HCT116 (cell line): Measurements from ENCODE around the gene CACNG5. TPM values are rescaled to one million over a fixed set of nuclear protein-coding genes. Genes with fewer than 3 reads are reported as not detected.

ENCODE experiments used
- ATAC-seq: fragments of 200-7000 bp; cut with Tn5 transposase; 2 replicates; pipeline ENCODE4 v1.9.1; 2020; ENCODE audit warnings: mild to moderate bottlenecking, moderate library complexity
- BruUV-seq: library from RNA; stranded (reverse); fragments of 400-500 nt; replicated peaks from 2 replicates; lab custom pipeline; 2021; lab: Mats Ljungman, UMichigan
- CTCF ChIA-PET: fragments of 300-600 bp; sonication (Branson Sonifier 250); formaldehyde crosslinking; loops from one replicate; lab custom pipeline; 2021; ENCODE audit warnings: antibody characterized with exemption; lab: Charles Lee
- POLR2A ChIA-PET: fragments of 300-600, 350-600 bp; sonication (Branson Sonifier 250); formaldehyde crosslinking; loops from one replicate; lab custom pipeline; 2021; ENCODE audit warnings: antibody characterized with exemption; lab: Charles Lee
- RAD21 ChIA-PET, 2 experiments: fragments of 300-600 bp; sonication (Branson Sonifier 250); formaldehyde crosslinking; loops; one replicate each; lab custom pipeline; 2023; ENCODE audit warnings: low total read pairs in 2 of 2; ENCODE audit not compliant: uncharacterized antibody in 2 of 2, unreplicated experiment in 2 of 2, low non-redundant PET in 1 of 2; lab: Charles Lee
- DNase-seq: peaks from one replicate; pipeline ENCODE4 v3.0.0-alpha.2; 2010; ENCODE audit warnings: low read depth, low spot score
- H2AFZ ChIP-seq: fragments of 200-600 bp; shearing (Covaris generic), sonication (generic); 2 replicates; pipeline ENCODE4 v1.6.1; 2017; ENCODE audit warnings: low read depth, mixed run types, mixed read lengths, antibody characterized with exemption, low read length; ENCODE audit not compliant: poor library complexity, severe bottlenecking
- H3K27ac ChIP-seq: 2 replicates; pipeline ENCODE4 v1.5.1; 2012; ENCODE audit warnings: low read depth, low read length
- H3K27me3 ChIP-seq: fragments of 200-600 bp; sonication (generic); 2 replicates; pipeline ENCODE4 v1.6.1; 2016; ENCODE audit warnings: mixed run types, low read length, mixed read lengths; ENCODE audit not compliant: insufficient read depth
- H3K36me3 ChIP-seq, 2 experiments: fragments of 200-500 bp in 1 of 2; fragments of 200-600 bp in 1 of 2; sonication (Bioruptor generic) in 1 of 2; sonication (generic) in 1 of 2; 2 replicates each; pipeline versions ENCODE4 v1.5.1 to v1.6.1; 2014 to 2016; ENCODE audit warnings: low read length in 2 of 2, inconsistent platforms in 1 of 2, mixed read lengths in 1 of 2, mixed run types in 1 of 2; ENCODE audit not compliant: insufficient read depth in 2 of 2, control insufficient read depth in 1 of 2
- H3K4me1 ChIP-seq, 2 experiments: fragments of 200-600 bp in 1 of 2; sonication (generic) in 1 of 2; 2 replicates each; pipeline versions ENCODE4 v1.5.1 to v1.6.1; 2012 to 2017; ENCODE audit warnings: low read length in 2 of 2, inconsistent platforms in 1 of 2, mild to moderate bottlenecking in 1 of 2, mixed read lengths in 1 of 2, mixed run types in 1 of 2, moderate library complexity in 1 of 2; ENCODE audit not compliant: insufficient read depth in 2 of 2, control insufficient read depth in 1 of 2
- H3K4me2 ChIP-seq: fragments of 200-600 bp; sonication (generic); 2 replicates; pipeline ENCODE4 v1.6.1; 2017; ENCODE audit warnings: mixed run types, low read length, mixed read lengths
- H3K4me3 ChIP-seq, 2 experiments: fragments of 200-600 bp in 1 of 2; sonication (generic) in 1 of 2; replicated peaks in 1 of 2; 2 replicates each; pipeline ENCODE4 v1.5.1; 2011 to 2016; ENCODE audit warnings: low read length in 2 of 2, control low read depth in 1 of 2, low read depth in 1 of 2, mild to moderate bottlenecking in 1 of 2, mixed read lengths in 1 of 2, mixed run types in 1 of 2
- H3K79me2 ChIP-seq: fragments of 200-600 bp; sonication (generic); 2 replicates; pipeline ENCODE4 v1.6.1; 2017; ENCODE audit warnings: mild to moderate bottlenecking, mixed run types, low read length, moderate library complexity, mixed read lengths; ENCODE audit not compliant: insufficient read depth
- H3K9ac ChIP-seq: fragments of 200-600 bp; sonication (generic); 2 replicates; pipeline ENCODE4 v1.6.1; 2016; ENCODE audit warnings: low read length, mixed read lengths
- H3K9me2 ChIP-seq: fragments of 200-600 bp; sonication (generic), shearing (Covaris generic); 2 replicates; pipeline ENCODE4 v1.6.1; 2017; ENCODE audit warnings: mixed run types, mild to moderate bottlenecking, moderate library complexity; ENCODE audit not compliant: insufficient read depth
- H3K9me3 ChIP-seq, 2 experiments: fragments of 200-500 bp in 1 of 2; fragments of 200-600 bp in 1 of 2; sonication (Bioruptor generic) in 1 of 2; sonication (generic) in 1 of 2; 2 replicates each; pipeline ENCODE4 v1.6.1; 2014 to 2017; ENCODE audit warnings: low read length in 2 of 2, mixed read lengths in 2 of 2, inconsistent platforms in 1 of 2, low read depth in 1 of 2, mild to moderate bottlenecking in 1 of 2, mixed run types in 1 of 2, moderate library complexity in 1 of 2; ENCODE audit not compliant: control insufficient read depth in 1 of 2, insufficient read depth in 1 of 2
- H4K20me1 ChIP-seq: fragments of 200-600 bp; sonication (generic), shearing (Covaris generic); 2 replicates; pipeline ENCODE4 v1.6.1; 2017; ENCODE audit warnings: mixed run types, mild to moderate bottlenecking, moderate library complexity; ENCODE audit not compliant: insufficient read depth
- CEBPB ChIP-seq: IDR thresholded peaks from 2 replicates; pipeline ENCODE4 v1.6.1; 2012; ENCODE audit warnings: low read depth
- EGR1 ChIP-seq: IDR thresholded peaks from 2 replicates; pipeline ENCODE4 v1.6.1; 2012; ENCODE audit warnings: low read depth
- ELF1 ChIP-seq: IDR thresholded peaks from 2 replicates; pipeline ENCODE4 v1.6.1; 2012; ENCODE audit warnings: low read depth, borderline replicate concordance
- EZH2phosphoT487 ChIP-seq: fragments of 200-600 bp; IDR thresholded peaks from 2 replicates; pipeline ENCODE4 v1.6.1; 2018; ENCODE audit warnings: antibody characterized with exemption, borderline replicate concordance
- POLR2AphosphoS5 ChIP-seq: IDR thresholded peaks from 2 replicates; pipeline ENCODE4 v1.6.1; 2011; ENCODE audit warnings: mild to moderate bottlenecking, low read depth, low read length, moderate library complexity
- REST ChIP-seq: IDR thresholded peaks from 2 replicates; pipeline ENCODE4 v1.6.1; 2012; ENCODE audit warnings: low read depth
- SIN3A ChIP-seq: IDR thresholded peaks from 2 replicates; pipeline ENCODE4 v1.6.1; 2012; ENCODE audit warnings: low read depth
- SP1 ChIP-seq: IDR thresholded peaks from 2 replicates; pipeline ENCODE4 v1.6.1; 2012; ENCODE audit warnings: low read depth
- SRF ChIP-seq: IDR thresholded peaks from 2 replicates; pipeline ENCODE4 v1.6.1; 2012; ENCODE audit warnings: low read depth
- TCF7L2 ChIP-seq: IDR thresholded peaks from 2 replicates; pipeline ENCODE4 v1.7.0; 2011; ENCODE audit warnings: borderline replicate concordance, inconsistent platforms; ENCODE audit not compliant: insufficient read depth, insufficient read length; ENCODE audit errors: extremely low read depth
- YY1 ChIP-seq: IDR thresholded peaks from 2 replicates; pipeline ENCODE4 v1.6.1; 2011; ENCODE audit warnings: low read length, low read depth, moderate library complexity, mild to moderate bottlenecking; ENCODE audit not compliant: insufficient replicate concordance; ENCODE audit errors: extremely low read depth
- ZFX ChIP-seq: fragments of 450-650 bp; IDR thresholded peaks from 2 replicates; pipeline ENCODE4 v1.6.1; 2017
- ZNF274 ChIP-seq: fragments of 200-500 bp; sonication (Bioruptor generic); IDR thresholded peaks from 2 replicates; pipeline ENCODE4 v1.6.1; 2014; ENCODE audit warnings: mild to moderate bottlenecking, low read depth, low read length, inconsistent platforms
- intact Hi-C: fragments of 100-400 bp; cut with micrococcal nuclease; formaldehyde crosslinking; loops from 2 replicates; pipeline ENCODE4 v1.10.0; 2022
- total RNA-seq: library from RNA; stranded (reverse); gene quantifications from one replicate; pipeline ENCODE4 v1.2.1, GENCODE V29; 2021; ENCODE audit not compliant: unreplicated experiment
- TF ChIP-seq, protein P1 (sequence below), 3 experiments: fragments of 200-600 bp in 1 of 3; sonication (generic) in 1 of 3; IDR thresholded peaks in 2 of 3; conservative IDR thresholded peaks in 1 of 3; 2 replicates each; pipeline ENCODE4 v1.5.1; 2012 to 2017; ENCODE audit warnings: low read depth in 2 of 3, low read length in 2 of 3, antibody characterized with exemption in 1 of 3, borderline replicate concordance in 1 of 3, control low read depth in 1 of 3, mild to moderate bottlenecking in 1 of 3, mixed read lengths in 1 of 3, mixed run types in 1 of 3, moderate library complexity in 1 of 3; ENCODE audit not compliant: insufficient read depth in 1 of 3

The CACNG5 gene
- total RNA-seq, 1 experiment from 2014 or later = not detected

DNA sequence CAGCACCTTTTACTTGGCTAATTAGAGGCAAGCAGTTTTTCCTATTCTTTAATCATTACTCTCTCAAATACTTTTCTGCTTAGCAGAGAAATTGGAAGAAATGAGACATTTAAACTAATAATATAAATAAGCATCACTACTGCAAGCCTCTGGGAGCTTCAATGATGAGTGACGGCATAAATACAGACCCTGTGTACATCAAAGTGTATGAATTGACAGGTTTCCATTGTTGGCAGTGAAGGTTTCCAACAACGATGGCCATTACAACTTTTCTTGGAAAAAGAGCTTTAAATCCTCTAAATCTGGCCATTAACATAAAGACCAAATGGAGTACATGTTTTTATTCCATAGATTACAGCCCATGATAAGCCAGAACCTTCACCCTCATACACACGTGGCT is 39.4 kb upstream of the CACNG5 start:
- Histone ChIP-seq H3K36me3 (no peaks in the 10 kb centered on the region), H3K4me2 (no peak overlapping the region), H3K79me2 (no peaks in the 10 kb centered on the region), H3K9me3 (no peaks in the 10 kb centered on the region)
- POLR2A ChIA-PET = no interaction called here
- intact Hi-C loops = no loop called here
- TF ChIP-seq ZNF274 = no peak
- TF ChIP-seq, all 23 proteins: peak for 0
- no peaks in the 10 kb centered on the region for H4K20me1 ChIP-seq
- no peak for ATAC-seq
- H3K4me3 ChIP-seq = no peak overlapping the region
- BruUV-seq = no TSS peak
- H3K4me1 ChIP-seq = no peaks in the 10 kb centered on the region
- RAD21 ChIA-PET = no interaction called here
- H3K27ac ChIP-seq = no peak overlapping the region
- DNase-seq = no peak
- no peaks in the 10 kb centered on the region for H3K27me3 ChIP-seq
- no peak overlapping the region for H3K9ac ChIP-seq
- no peaks in the 10 kb centered on the region for H3K9me2 ChIP-seq
- no peak overlapping the region for H2AFZ ChIP-seq
- CTCF ChIA-PET = no interaction called here

DNA sequence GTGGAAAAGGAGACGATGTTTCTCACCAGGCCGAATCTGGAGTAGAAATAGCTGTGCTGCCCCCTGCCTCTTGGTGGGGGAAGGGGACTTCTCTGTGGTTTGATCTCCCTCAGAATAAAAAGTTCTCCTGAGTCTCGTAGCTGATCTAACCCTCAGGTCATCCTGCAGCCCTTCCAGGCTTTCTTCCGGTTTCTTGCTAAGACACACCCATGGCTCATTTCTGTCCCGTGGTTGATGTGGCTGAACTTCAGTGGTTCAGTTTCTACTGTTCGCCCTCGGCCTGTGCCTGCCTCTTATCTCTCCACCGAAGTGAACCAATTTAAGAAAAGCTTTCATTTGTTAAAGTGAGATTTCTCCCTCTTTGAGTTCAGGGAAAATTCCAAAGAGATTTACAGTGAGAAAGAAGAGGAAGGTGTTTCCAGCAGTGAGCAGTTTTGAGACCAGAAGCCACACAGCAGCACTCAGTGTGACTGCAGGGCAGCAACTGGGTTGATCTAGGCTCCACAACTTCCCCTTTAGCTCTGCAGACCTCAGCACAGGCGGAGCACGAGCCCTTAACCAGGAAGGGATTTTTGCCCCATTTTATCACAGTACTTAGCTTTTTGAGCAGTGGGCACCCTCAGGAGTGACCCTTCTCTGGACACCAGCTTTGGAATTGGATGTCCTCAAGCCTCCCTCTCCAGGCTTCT is 34.9 kb upstream of the CACNG5 start:
- TF ChIP-seq REST (no peak), SRF (no peak), ZNF274 (no peak), TCF7L2 (no peak), SP1 (no peak), POLR2AphosphoS5 (no peak), ZFX (no peak), EZH2phosphoT487 (no peak), ELF1 (no peak), SIN3A (no peak), CEBPB (no peak), YY1 (no peak), EGR1 (no peak)
- TF ChIP-seq, protein P1, sequence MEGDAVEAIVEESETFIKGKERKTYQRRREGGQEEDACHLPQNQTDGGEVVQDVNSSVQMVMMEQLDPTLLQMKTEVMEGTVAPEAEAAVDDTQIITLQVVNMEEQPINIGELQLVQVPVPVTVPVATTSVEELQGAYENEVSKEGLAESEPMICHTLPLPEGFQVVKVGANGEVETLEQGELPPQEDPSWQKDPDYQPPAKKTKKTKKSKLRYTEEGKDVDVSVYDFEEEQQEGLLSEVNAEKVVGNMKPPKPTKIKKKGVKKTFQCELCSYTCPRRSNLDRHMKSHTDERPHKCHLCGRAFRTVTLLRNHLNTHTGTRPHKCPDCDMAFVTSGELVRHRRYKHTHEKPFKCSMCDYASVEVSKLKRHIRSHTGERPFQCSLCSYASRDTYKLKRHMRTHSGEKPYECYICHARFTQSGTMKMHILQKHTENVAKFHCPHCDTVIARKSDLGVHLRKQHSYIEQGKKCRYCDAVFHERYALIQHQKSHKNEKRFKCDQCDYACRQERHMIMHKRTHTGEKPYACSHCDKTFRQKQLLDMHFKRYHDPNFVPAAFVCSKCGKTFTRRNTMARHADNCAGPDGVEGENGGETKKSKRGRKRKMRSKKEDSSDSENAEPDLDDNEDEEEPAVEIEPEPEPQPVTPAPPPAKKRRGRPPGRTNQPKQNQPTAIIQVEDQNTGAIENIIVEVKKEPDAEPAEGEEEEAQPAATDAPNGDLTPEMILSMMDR (IDR thresholded peaks at IDR 0.05 in 2 of 3, conservative IDR thresholded peaks at IDR 0.05 in 1 of 3; ENCODE audit: borderline replicate concordance in 1 of 3, insufficient read depth in 1 of 3, low read depth in 2 of 3, low read length in 2 of 3) = no peak
- TF ChIP-seq, all 23 proteins: peak for 0
- H3K27ac ChIP-seq = no peak overlapping the region
- H3K9me3 ChIP-seq = no peaks in the 10 kb centered on the region
- ATAC-seq (no peak), DNase-seq (no peak)
- H3K4me1 ChIP-seq = no peaks in the 10 kb centered on the region
- H3K9ac ChIP-seq = no peak overlapping the region
- no peaks in the 10 kb centered on the region for H3K79me2 ChIP-seq
- CTCF ChIA-PET = no interaction called here
- intact Hi-C loops = no loop called here
- no peaks in the 10 kb centered on the region for H3K27me3 ChIP-seq
- no peak overlapping the region for H2AFZ ChIP-seq
- H3K4me2 ChIP-seq = no peak overlapping the region
- no peaks in the 10 kb centered on the region for H4K20me1 ChIP-seq
- POLR2A ChIA-PET = no interaction called here
- RAD21 ChIA-PET = no interaction called here
- H3K9me2 ChIP-seq = no peaks in the 10 kb centered on the region
- H3K36me3 ChIP-seq = no peaks in the 10 kb centered on the region
- no peak overlapping the region for H3K4me3 ChIP-seq
- no TSS peak for BruUV-seq
